ENCODE results near the gene UBE2L3.

Gene UBE2L3

GRCh38 chr22:21652010-21652546 is 84.6 kb downstream of the UBE2L3 start:
- peak overlapping the region; percentile 73 for H3K4me3 ChIP-seq (replicated peaks; ENCODE audit: low read depth, low read length)
- TF ChIP-seq, protein P1, sequence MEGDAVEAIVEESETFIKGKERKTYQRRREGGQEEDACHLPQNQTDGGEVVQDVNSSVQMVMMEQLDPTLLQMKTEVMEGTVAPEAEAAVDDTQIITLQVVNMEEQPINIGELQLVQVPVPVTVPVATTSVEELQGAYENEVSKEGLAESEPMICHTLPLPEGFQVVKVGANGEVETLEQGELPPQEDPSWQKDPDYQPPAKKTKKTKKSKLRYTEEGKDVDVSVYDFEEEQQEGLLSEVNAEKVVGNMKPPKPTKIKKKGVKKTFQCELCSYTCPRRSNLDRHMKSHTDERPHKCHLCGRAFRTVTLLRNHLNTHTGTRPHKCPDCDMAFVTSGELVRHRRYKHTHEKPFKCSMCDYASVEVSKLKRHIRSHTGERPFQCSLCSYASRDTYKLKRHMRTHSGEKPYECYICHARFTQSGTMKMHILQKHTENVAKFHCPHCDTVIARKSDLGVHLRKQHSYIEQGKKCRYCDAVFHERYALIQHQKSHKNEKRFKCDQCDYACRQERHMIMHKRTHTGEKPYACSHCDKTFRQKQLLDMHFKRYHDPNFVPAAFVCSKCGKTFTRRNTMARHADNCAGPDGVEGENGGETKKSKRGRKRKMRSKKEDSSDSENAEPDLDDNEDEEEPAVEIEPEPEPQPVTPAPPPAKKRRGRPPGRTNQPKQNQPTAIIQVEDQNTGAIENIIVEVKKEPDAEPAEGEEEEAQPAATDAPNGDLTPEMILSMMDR (IDR thresholded peaks at IDR 0.05; ENCODE audit: low read length, missing control alignments): no peak
- peak; percentile 85 for DNase-seq (ENCODE audit: low read depth)

- H3K4me3 ChIP-seq (replicated peaks; ENCODE audit: low read depth, low read length): peak overlapping the region; percentile 73
- no peak for DNase-seq (ENCODE audit: low read depth)
- TF ChIP-seq, protein P1 (IDR thresholded peaks at IDR 0.05; ENCODE audit: low read length, missing control alignments): no peak
Measured at GRCh38 chr22:21652547-21653545, 85.3 kb downstream of the UBE2L3 start.

GRCh38 chr22:21657020-21657359 is 89.5 kb downstream of the UBE2L3 start:
- no peak for DNase-seq (ENCODE audit: low read depth)
- peak overlapping the region; percentile 46 for H3K4me3 ChIP-seq (replicated peaks; ENCODE audit: low read depth, low read length)
- TF ChIP-seq, protein P1 (IDR thresholded peaks at IDR 0.05; ENCODE audit: low read length, missing control alignments): no peak

DNA sequence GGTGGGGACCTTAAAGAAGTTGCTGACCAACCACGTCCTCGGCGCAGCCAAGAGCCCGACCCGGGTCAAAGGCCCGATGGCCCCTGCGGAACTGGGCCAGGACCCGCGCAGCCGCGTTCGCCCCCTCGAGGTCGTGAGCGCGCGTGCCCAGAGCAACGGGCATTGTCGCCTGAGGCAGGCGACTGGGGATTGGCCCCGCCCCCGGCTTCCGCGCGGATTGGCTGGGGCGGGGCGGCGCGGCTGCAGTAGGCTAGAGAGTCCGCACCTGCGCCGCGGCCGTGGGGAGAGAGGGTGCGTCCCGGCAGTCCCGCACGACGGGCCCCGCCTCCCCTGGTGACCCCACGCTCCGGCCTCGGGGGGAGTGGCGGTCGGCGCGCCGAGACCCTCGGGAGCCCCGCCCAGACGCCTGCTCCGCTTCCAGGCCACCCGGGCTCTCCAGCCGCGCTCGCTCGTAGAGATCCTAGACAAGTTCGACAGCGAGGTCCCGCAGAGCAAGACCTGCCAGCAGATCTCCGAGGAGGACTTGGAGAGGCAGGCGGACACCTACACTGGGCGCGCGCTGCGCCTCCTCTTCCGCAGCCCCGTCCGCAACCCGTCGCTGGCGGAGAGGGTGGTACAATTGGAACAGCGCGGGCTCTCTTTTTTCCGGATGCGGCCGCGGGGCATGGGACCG is 90.0 kb downstream of the UBE2L3 start:
- DNase-seq (ENCODE audit: low read depth): peak; percentile 18
- TF ChIP-seq, protein P1 (IDR thresholded peaks at IDR 0.05; ENCODE audit: low read length, missing control alignments): no peak
- peak overlapping the region; percentile 46 for H3K4me3 ChIP-seq (replicated peaks; ENCODE audit: low read depth, low read length)

DNA sequence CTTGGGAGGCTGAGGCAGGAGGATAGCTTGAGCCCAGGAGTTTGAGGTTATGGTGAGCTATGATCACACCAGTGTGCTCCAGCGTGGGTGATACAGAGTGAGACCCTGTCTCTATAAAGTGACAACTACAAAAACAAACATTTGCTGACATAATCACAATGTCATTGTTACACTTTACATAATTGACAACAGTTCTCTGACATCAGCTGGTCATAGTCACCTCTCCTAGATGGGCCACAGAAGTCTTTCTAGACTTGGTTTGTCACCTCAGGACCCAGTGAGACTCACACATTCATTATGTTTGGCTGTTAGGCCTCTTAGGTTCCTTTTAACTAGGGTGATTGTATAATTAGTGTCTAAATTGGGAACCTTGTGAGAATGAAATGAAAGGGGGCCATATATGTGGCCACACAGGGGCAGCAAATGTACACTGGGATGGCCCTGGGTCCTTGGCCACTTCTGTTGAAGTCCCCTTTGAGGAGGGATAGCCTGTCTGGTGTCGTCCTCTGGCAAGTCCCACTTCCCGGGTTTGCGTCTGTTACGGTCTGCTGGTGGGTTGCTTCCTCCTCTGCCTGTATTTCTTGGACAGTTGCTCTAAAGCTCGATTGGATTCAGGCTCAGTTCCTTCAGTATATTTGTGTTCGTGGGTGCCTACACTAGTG is 92.5 kb downstream of the UBE2L3 start:
- TF ChIP-seq, protein P1 (IDR thresholded peaks at IDR 0.05; ENCODE audit: low read length, missing control alignments): no peak
- H3K4me3 ChIP-seq (replicated peaks; ENCODE audit: low read depth, low read length): no peak overlapping the region
- DNase-seq (ENCODE audit: low read depth): no peak

DNA sequence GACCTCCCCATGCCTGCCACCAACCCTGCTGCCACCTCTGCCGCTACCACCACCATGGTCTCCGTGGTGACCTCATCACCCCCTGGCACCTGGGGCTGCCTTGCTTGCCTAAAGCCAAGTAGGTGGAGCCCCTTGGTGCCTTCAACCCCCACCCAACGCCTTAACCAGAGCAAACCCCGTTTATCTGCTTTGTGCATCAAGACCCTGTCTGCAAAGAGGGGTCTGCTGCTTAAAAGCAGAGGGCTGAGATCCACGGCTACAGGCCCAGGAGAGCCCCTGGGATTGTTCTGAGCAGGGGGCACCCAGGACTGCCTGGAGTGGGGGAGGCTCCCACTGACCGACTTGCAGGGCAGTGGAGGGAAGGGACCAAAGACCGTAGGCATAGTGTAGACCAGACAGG is 93.4 kb downstream of the UBE2L3 start:
- DNase-seq (ENCODE audit: low read depth): no peak
- TF ChIP-seq, protein P1 (IDR thresholded peaks at IDR 0.05; ENCODE audit: low read length, missing control alignments): no peak
- no peak overlapping the region for H3K4me3 ChIP-seq (replicated peaks; ENCODE audit: low read depth, low read length)
